Parathyroid adenoma (tissue), 2 donors: ENCODE data around the gene C1orf105.

ENCODE experiments used
- H2AFZ ChIP-seq: fragments of 300-600 bp; sonication (generic); one replicate; pipeline ENCODE4 v1.7.0; 2017; ENCODE audit warnings: antibody characterized with exemption, mild to moderate bottlenecking
- H3K27ac ChIP-seq: fragments of 300-600 bp; sonication (generic); one replicate; pipeline ENCODE4 v1.7.0; 2017
- H3K27me3 ChIP-seq: fragments of 300-600 bp; sonication (generic); one replicate; pipeline ENCODE4 v1.7.0; 2017; ENCODE audit warnings: low read length; ENCODE audit not compliant: control insufficient read depth, insufficient read depth
- H3K36me3 ChIP-seq: fragments of 300-600 bp; sonication (generic); one replicate; pipeline ENCODE4 v1.7.0; 2017; ENCODE audit warnings: low read length; ENCODE audit not compliant: control insufficient read depth, insufficient read depth
- H3K4me1 ChIP-seq: fragments of 300-600 bp; sonication (generic); one replicate; pipeline ENCODE4 v1.7.0; 2017; ENCODE audit warnings: control low read depth
- H3K4me2 ChIP-seq: fragments of 300-600 bp; sonication (generic); one replicate; pipeline ENCODE4 v1.7.0; 2017; ENCODE audit warnings: low read length
- H3K4me3 ChIP-seq: fragments of 300-600 bp; sonication (generic); one replicate; pipeline ENCODE4 v1.7.0; 2017; ENCODE audit warnings: low read depth, low read length
- H3K79me2 ChIP-seq: fragments of 300-600 bp; sonication (generic); one replicate; pipeline ENCODE4 v1.7.0; 2017; ENCODE audit warnings: control low read depth
- H3K9ac ChIP-seq: fragments of 300-600 bp; sonication (generic); one replicate; pipeline ENCODE4 v1.7.0; 2017; ENCODE audit warnings: mild to moderate bottlenecking
- H3K9me3 ChIP-seq: fragments of 300-600 bp; sonication (generic); one replicate; pipeline ENCODE4 v1.7.0; 2017; ENCODE audit warnings: low read length; ENCODE audit not compliant: control insufficient read depth
- CTCF ChIP-seq: fragments of 300-600 bp; sonication (generic); IDR thresholded peaks from one replicate; pipeline ENCODE4 v1.7.0; 2017; ENCODE audit warnings: antibody characterized with exemption, mild to moderate bottlenecking
- donor health status: primary hyperparathyroidism.

The C1orf105 gene

GRCh38 chr1:172483448-172483847, 63.0 kb downstream of the C1orf105 start:
- H2AFZ ChIP-seq, result no peak overlapping the region
- no peak overlapping the region for H3K9ac ChIP-seq
- no peaks in the 10 kb centered on the region for H3K27me3 ChIP-seq
- H3K27ac ChIP-seq, result no peak overlapping the region
- H3K4me2 ChIP-seq, result no peak overlapping the region
- no peaks in the 10 kb centered on the region for H3K4me1 ChIP-seq
- no peak overlapping the region for H3K4me3 ChIP-seq
- no peaks in the 10 kb centered on the region for H3K9me3 ChIP-seq
- no peaks in the 10 kb centered on the region for H3K79me2 ChIP-seq
- no peaks in the 10 kb centered on the region for H3K36me3 ChIP-seq
- no peak for TF ChIP-seq CTCF

- no peaks in the 10 kb centered on the region for H3K36me3 ChIP-seq
- no peak for TF ChIP-seq CTCF
- no peaks in the 10 kb centered on the region for H3K79me2 ChIP-seq
- no peak overlapping the region for H3K9ac ChIP-seq
- no peak overlapping the region for H3K4me3 ChIP-seq
- no peaks in the 10 kb centered on the region for H3K27me3 ChIP-seq
- no peaks in the 10 kb centered on the region for H3K9me3 ChIP-seq
- no peaks in the 10 kb centered on the region for H3K4me1 ChIP-seq
- no peak overlapping the region for H3K4me2 ChIP-seq
- H2AFZ ChIP-seq, result peak overlapping the region; percentile 46
- peak overlapping the region; percentile 36 for H3K27ac ChIP-seq
Observed at GRCh38 chr1:172484252-172484651, 63.8 kb downstream of the C1orf105 start.

- no peaks in the 10 kb centered on the region for H3K36me3 ChIP-seq
- H3K79me2 ChIP-seq, result no peaks in the 10 kb centered on the region
- no peaks in the 10 kb centered on the region for H3K4me1 ChIP-seq
- H3K9me3 ChIP-seq, result no peaks in the 10 kb centered on the region
- H3K4me3 ChIP-seq, result no peak overlapping the region
- no peak for TF ChIP-seq CTCF
- no peak overlapping the region for H3K27ac ChIP-seq
- no peaks in the 10 kb centered on the region for H3K27me3 ChIP-seq
- H3K4me2 ChIP-seq, result no peak overlapping the region
- peak overlapping the region; percentile 33 for H2AFZ ChIP-seq
- no peak overlapping the region for H3K9ac ChIP-seq
Observed at GRCh38 chr1:172485626-172486025, 65.1 kb downstream of the C1orf105 start.

- Histone ChIP-seq H3K9me3 (no peaks in the 10 kb centered on the region), H3K9ac (no peak overlapping the region), H3K4me3 (no peak overlapping the region), H3K4me2 (no peak overlapping the region), H3K4me1 (no peaks in the 10 kb centered on the region), H3K27me3 (no peaks in the 10 kb centered on the region), H3K36me3 (no peaks in the 10 kb centered on the region), H2AFZ (no peak overlapping the region), H3K27ac (no peak overlapping the region), H3K79me2 (no peaks in the 10 kb centered on the region)
- TF ChIP-seq CTCF, result no peak
Observed at GRCh38 chr1:172486805-172487454, 66.4 kb downstream of the C1orf105 start.

- Histone ChIP-seq H3K4me1 (no peaks in the 10 kb centered on the region), H3K27me3 (no peaks in the 10 kb centered on the region), H3K9ac (no peak overlapping the region), H3K27ac (no peak overlapping the region), H2AFZ (no peak overlapping the region), H3K36me3 (no peaks in the 10 kb centered on the region), H3K4me3 (no peak overlapping the region), H3K9me3 (no peaks in the 10 kb centered on the region), H3K79me2 (no peaks in the 10 kb centered on the region), H3K4me2 (no peak overlapping the region)
- no peak for TF ChIP-seq CTCF
Observed at GRCh38 chr1:172487550-172487949, 67.1 kb downstream of the C1orf105 start.
